ENCODE data around the gene AEBP1.

The AEBP1 gene

DNA sequence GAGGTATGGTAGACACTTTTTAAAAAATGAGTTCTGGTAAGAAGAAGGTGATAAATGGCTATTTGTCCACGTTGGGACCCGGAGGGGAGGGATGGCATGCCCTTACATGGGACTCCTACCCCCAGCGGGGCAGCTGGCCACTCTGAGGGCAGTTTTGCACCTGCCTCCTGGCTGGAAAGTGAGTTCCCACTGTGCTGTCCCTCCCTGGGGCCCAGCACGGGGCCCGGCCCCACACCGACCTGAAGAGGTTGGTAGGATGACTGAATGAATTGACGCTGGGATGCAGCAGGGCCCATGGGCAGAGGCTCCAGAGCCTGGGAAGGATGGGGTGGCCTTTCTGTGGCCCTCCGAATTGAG lies 601 bp upstream of the AEBP1 start:
- peak overlapping the region; percentile 33 for H2BK12ac ChIP-seq (ENCODE audit: low read length)
- no peak overlapping the region for H2BK120ac ChIP-seq (ENCODE audit: low read depth, low read length)
- peaks cover 0 to 8% (median 5%) of the 10 kb centered on the region in 3 experiments for H3K27me3 ChIP-seq (ENCODE audit: control insufficient read depth in 3 of 3, insufficient read depth in 3 of 3, low read depth in 1 of 3, low read length in 3 of 3)
- no peak for DNase-seq (ENCODE audit: low spot score)
- H3K27ac ChIP-seq (replicated peaks; ENCODE audit: low read length), result no peak overlapping the region
- H2AK5ac ChIP-seq (ENCODE audit: low read depth, low read length), result no peak overlapping the region
- H3K79me1 ChIP-seq (ENCODE audit: low read depth, low read length), result no peaks in the 10 kb centered on the region
- H4K8ac ChIP-seq (ENCODE audit: low read depth, low read length), result no peak overlapping the region
- peak overlapping the region; percentile 43 to 73 for H3K4me3 ChIP-seq (ENCODE audit: low read length in 2 of 2)
- H3K4ac ChIP-seq (ENCODE audit: low read length), result no peak overlapping the region
- H3K9me3 ChIP-seq (replicated peaks in 1 of 2; ENCODE audit: control insufficient read depth in 2 of 2, insufficient read depth in 1 of 2, low read depth in 1 of 2, low read length in 2 of 2), result no peaks in the 10 kb centered on the region
- H2AFZ ChIP-seq (ENCODE audit: low read length), result peak overlapping the region; percentile 87
- H4K91ac ChIP-seq (ENCODE audit: low read depth, low read length, poor library complexity), result no peak overlapping the region
- H2BK5ac ChIP-seq (ENCODE audit: low read length), result peak overlapping the region; percentile 55
- H3K4me2 ChIP-seq (ENCODE audit: insufficient read depth, low read length, poor library complexity, severe bottlenecking), result peak overlapping the region; percentile 57
- no peak overlapping the region for H3K14ac ChIP-seq (ENCODE audit: low read length)
- H3K9ac ChIP-seq (ENCODE audit: low read depth, low read length, poor library complexity), result peak overlapping the region; percentile 47
- H3K18ac ChIP-seq (ENCODE audit: low read length), result peak overlapping the region; percentile 87
- WGBS, 2 donors (ENCODE audit: extremely low coverage in 2 of 2, insufficient read length in 2 of 2, insufficient replicate concordance in 1 of 2), result no CpG with 5 or more reads among the region's 8 CpGs
- no peak overlapping the region for H3K23ac ChIP-seq (ENCODE audit: low read depth, low read length, poor library complexity)
- peaks cover 0 to 2% of the 10 kb centered on the region in 2 donors for H3K36me3 ChIP-seq (replicated peaks in 1 of 2; ENCODE audit: control insufficient read depth in 2 of 2, insufficient read depth in 2 of 2, low read length in 2 of 2)
- H2BK15ac ChIP-seq (ENCODE audit: low read length), result peak overlapping the region; percentile 62
- H3K4me1 ChIP-seq (ENCODE audit: control insufficient read depth in 2 of 2, insufficient read depth in 1 of 2, low read depth in 1 of 2, low read length in 2 of 2), result peaks cover 8 to 14% of the 10 kb centered on the region in 2 donors

GRCh38 chr7:44104860-44105771 lies 971 bp downstream of the AEBP1 start:
- peak overlapping the region; percentile 83 for H3K4me2 ChIP-seq (ENCODE audit: insufficient read depth, low read length, poor library complexity, severe bottlenecking)
- H3K79me1 ChIP-seq (ENCODE audit: low read depth, low read length), result no peaks in the 10 kb centered on the region
- H3K18ac ChIP-seq (ENCODE audit: low read length), result peak overlapping the region; percentile 92
- no peak overlapping the region for H2BK12ac ChIP-seq (ENCODE audit: low read length)
- H2BK15ac ChIP-seq (ENCODE audit: low read length), result no peak overlapping the region
- peak overlapping the region; percentile 43 to 84 for H3K4me3 ChIP-seq (ENCODE audit: low read length in 2 of 2)
- peak overlapping the region; percentile 67 for H3K4ac ChIP-seq (ENCODE audit: low read length)
- H3K9ac ChIP-seq (ENCODE audit: low read depth, low read length, poor library complexity), result peak overlapping the region; percentile 83
- peaks cover 6 to 14% of the 10 kb centered on the region in 2 donors for H3K36me3 ChIP-seq (replicated peaks in 1 of 2; ENCODE audit: control insufficient read depth in 2 of 2, insufficient read depth in 2 of 2, low read length in 2 of 2)
- H3K23ac ChIP-seq (ENCODE audit: low read depth, low read length, poor library complexity), result peak overlapping the region; percentile 70
- no peak overlapping the region for H2BK120ac ChIP-seq (ENCODE audit: low read depth, low read length)
- DNase-seq (ENCODE audit: low spot score), result peak; percentile 27
- no peak overlapping the region for H4K8ac ChIP-seq (ENCODE audit: low read depth, low read length)
- no CpG with 5 or more reads among the region's 28 CpGs for WGBS, 2 donors (ENCODE audit: extremely low coverage in 2 of 2, insufficient read length in 2 of 2, insufficient replicate concordance in 1 of 2)
- H2AFZ ChIP-seq (ENCODE audit: low read length), result peak overlapping the region; percentile 85
- no peak overlapping the region for H2BK5ac ChIP-seq (ENCODE audit: low read length)
- H4K91ac ChIP-seq (ENCODE audit: low read depth, low read length, poor library complexity), result no peak overlapping the region
- peak overlapping the region; percentile 71 for H2AK5ac ChIP-seq (ENCODE audit: low read depth, low read length)
- H3K14ac ChIP-seq (ENCODE audit: low read length), result no peak overlapping the region
- H3K9me3 ChIP-seq (replicated peaks in 1 of 2; ENCODE audit: control insufficient read depth in 2 of 2, insufficient read depth in 1 of 2, low read depth in 1 of 2, low read length in 2 of 2), result no peaks in the 10 kb centered on the region
- peaks cover 0 to 8% (median 5%) of the 10 kb centered on the region in 3 experiments for H3K27me3 ChIP-seq (ENCODE audit: control insufficient read depth in 3 of 3, insufficient read depth in 3 of 3, low read depth in 1 of 3, low read length in 3 of 3)
- peaks cover 8 to 14% of the 10 kb centered on the region in 2 donors for H3K4me1 ChIP-seq (ENCODE audit: control insufficient read depth in 2 of 2, insufficient read depth in 1 of 2, low read depth in 1 of 2, low read length in 2 of 2)
- H3K27ac ChIP-seq (replicated peaks; ENCODE audit: low read length), result no peak overlapping the region

DNA sequence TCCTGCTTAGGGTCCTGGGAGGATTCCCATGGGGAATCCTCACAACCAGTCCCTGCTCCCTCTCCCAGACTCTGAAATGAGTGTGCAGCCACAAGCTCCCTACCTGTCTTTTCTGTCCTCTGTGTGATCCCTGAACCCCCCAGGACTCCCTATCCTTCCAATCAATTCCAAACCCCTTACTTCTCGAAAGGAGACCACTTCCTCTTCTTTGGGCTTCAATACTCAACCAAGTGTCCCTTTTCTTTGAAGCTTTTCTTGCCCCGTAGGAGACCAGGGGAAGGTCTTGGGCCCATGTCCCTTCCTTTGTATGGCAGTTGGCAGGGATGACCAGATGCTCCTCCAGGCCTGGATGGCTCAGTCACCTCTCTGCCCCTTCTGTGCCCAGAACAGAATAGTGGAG lies 1.7 kb downstream of the AEBP1 start:
- H3K4ac ChIP-seq (ENCODE audit: low read length), result no peak overlapping the region
- H3K27ac ChIP-seq (replicated peaks; ENCODE audit: low read length), result no peak overlapping the region
- H3K4me3 ChIP-seq (ENCODE audit: low read length in 2 of 2), result no peak overlapping the region
- H3K23ac ChIP-seq (ENCODE audit: low read depth, low read length, poor library complexity), result no peak overlapping the region
- H2AK5ac ChIP-seq (ENCODE audit: low read depth, low read length), result no peak overlapping the region
- H2BK12ac ChIP-seq (ENCODE audit: low read length), result no peak overlapping the region
- no peak overlapping the region for H3K4me2 ChIP-seq (ENCODE audit: insufficient read depth, low read length, poor library complexity, severe bottlenecking)
- no peak overlapping the region for H2BK120ac ChIP-seq (ENCODE audit: low read depth, low read length)
- no peak overlapping the region for H4K91ac ChIP-seq (ENCODE audit: low read depth, low read length, poor library complexity)
- no peak overlapping the region for H3K9ac ChIP-seq (ENCODE audit: low read depth, low read length, poor library complexity)
- no peaks in the 10 kb centered on the region for H3K9me3 ChIP-seq (replicated peaks in 1 of 2; ENCODE audit: control insufficient read depth in 2 of 2, insufficient read depth in 1 of 2, low read depth in 1 of 2, low read length in 2 of 2)
- H3K79me1 ChIP-seq (ENCODE audit: low read depth, low read length), result no peaks in the 10 kb centered on the region
- H3K14ac ChIP-seq (ENCODE audit: low read length), result no peak overlapping the region
- no peak for DNase-seq (ENCODE audit: low spot score)
- H3K27me3 ChIP-seq (ENCODE audit: control insufficient read depth in 3 of 3, insufficient read depth in 3 of 3, low read depth in 1 of 3, low read length in 3 of 3), result peaks cover 0 to 8% (median 5%) of the 10 kb centered on the region in 3 experiments
- H3K36me3 ChIP-seq (replicated peaks in 1 of 2; ENCODE audit: control insufficient read depth in 2 of 2, insufficient read depth in 2 of 2, low read length in 2 of 2), result peaks cover 6 to 20% of the 10 kb centered on the region in 2 donors
- no peak overlapping the region for H2AFZ ChIP-seq (ENCODE audit: low read length)
- H2BK5ac ChIP-seq (ENCODE audit: low read length), result no peak overlapping the region
- H3K18ac ChIP-seq (ENCODE audit: low read length), result peak overlapping the region; percentile 53
- no CpG with 5 or more reads among the region's 2 CpGs for WGBS, 2 donors (ENCODE audit: extremely low coverage in 2 of 2, insufficient read length in 2 of 2, insufficient replicate concordance in 1 of 2)
- H2BK15ac ChIP-seq (ENCODE audit: low read length), result no peak overlapping the region
- H4K8ac ChIP-seq (ENCODE audit: low read depth, low read length), result no peak overlapping the region
- H3K4me1 ChIP-seq (ENCODE audit: control insufficient read depth in 2 of 2, insufficient read depth in 1 of 2, low read depth in 1 of 2, low read length in 2 of 2), result peaks cover 8 to 10% of the 10 kb centered on the region in 2 donors

DNA sequence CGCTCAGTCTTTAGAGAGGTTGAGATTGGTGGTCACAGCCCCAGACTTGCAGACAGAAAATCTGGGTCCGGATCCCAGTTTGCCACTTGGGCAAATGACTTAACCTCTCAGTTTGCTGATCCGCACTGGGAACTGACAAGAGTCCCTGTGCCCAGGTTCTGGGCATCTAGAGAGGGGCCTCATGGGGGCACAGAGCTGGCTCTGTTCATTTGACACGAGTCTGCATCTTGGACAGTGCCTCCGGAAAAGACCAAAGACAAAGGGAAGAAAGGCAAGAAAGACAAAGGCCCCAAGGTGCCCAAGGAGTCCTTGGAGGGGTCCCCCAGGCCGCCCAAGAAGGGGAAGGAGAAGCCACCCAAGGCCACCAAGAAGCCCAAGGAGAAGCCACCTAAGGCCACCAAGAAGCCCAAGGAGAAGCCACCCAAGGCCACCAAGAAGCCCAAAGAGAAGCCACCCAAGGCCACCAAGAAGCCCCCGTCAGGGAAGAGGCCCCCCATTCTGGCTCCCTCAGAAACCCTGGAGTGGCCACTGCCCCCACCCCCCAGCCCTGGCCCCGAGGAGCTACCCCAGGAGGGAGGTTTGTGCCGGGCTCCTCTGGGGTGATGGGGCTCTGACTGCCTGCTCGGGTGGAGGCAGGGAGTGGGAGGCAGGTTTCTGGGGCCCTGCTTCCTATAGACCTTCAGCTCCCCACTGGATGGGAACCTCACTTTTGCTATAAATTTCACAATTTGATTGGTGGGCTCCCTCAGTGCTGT lies 2.3 kb downstream of the AEBP1 start:
- Histone ChIP-seq H3K18ac (ENCODE audit: low read length) (no peak overlapping the region), H3K4me2 (ENCODE audit: insufficient read depth, low read length, poor library complexity, severe bottlenecking) (no peak overlapping the region), H3K27me3 (ENCODE audit: control insufficient read depth in 3 of 3, insufficient read depth in 3 of 3, low read depth in 1 of 3, low read length in 3 of 3) (peaks cover 0 to 8% (median 5%) of the 10 kb centered on the region in 3 experiments), H3K14ac (ENCODE audit: low read length) (no peak overlapping the region), H2BK12ac (ENCODE audit: low read length) (no peak overlapping the region), H2AK5ac (ENCODE audit: low read depth, low read length) (no peak overlapping the region), H4K91ac (ENCODE audit: low read depth, low read length, poor library complexity) (no peak overlapping the region), H3K9me3 (replicated peaks in 1 of 2; ENCODE audit: control insufficient read depth in 2 of 2, insufficient read depth in 1 of 2, low read depth in 1 of 2, low read length in 2 of 2) (no peaks in the 10 kb centered on the region), H2BK5ac (ENCODE audit: low read length) (peak overlapping the region; percentile 13), H2AFZ (ENCODE audit: low read length) (no peak overlapping the region), H3K27ac (replicated peaks; ENCODE audit: low read length) (no peak overlapping the region), H3K36me3 (replicated peaks in 1 of 2; ENCODE audit: control insufficient read depth in 2 of 2, insufficient read depth in 2 of 2, low read length in 2 of 2) (peaks cover 7 to 27% of the 10 kb centered on the region in 2 donors), H3K23ac (ENCODE audit: low read depth, low read length, poor library complexity) (no peak overlapping the region), H2BK15ac (ENCODE audit: low read length) (no peak overlapping the region), H3K9ac (ENCODE audit: low read depth, low read length, poor library complexity) (no peak overlapping the region), H3K4ac (ENCODE audit: low read length) (no peak overlapping the region), H3K4me3 (ENCODE audit: low read length in 2 of 2) (no peak overlapping the region), H3K79me1 (ENCODE audit: low read depth, low read length) (no peaks in the 10 kb centered on the region), H3K4me1 (ENCODE audit: control insufficient read depth in 2 of 2, insufficient read depth in 1 of 2, low read depth in 1 of 2, low read length in 2 of 2) (peaks cover 8 to 10% of the 10 kb centered on the region in 2 donors), H2BK120ac (ENCODE audit: low read depth, low read length) (no peak overlapping the region), H4K8ac (ENCODE audit: low read depth, low read length) (no peak overlapping the region)
- WGBS, 2 donors (ENCODE audit: extremely low coverage in 2 of 2, insufficient read length in 2 of 2, insufficient replicate concordance in 1 of 2), result no CpG with 5 or more reads among the region's 10 CpGs
- no peak for DNase-seq (ENCODE audit: low spot score)
